Measurements from ENCODE around the gene OOSP1.
"Not testable (repeated sequence)": the region's sequence is repeated elsewhere in the genome, so short reads cannot be mapped to it uniquely, and the experiment has no call there.

The OOSP1 gene

DNA sequence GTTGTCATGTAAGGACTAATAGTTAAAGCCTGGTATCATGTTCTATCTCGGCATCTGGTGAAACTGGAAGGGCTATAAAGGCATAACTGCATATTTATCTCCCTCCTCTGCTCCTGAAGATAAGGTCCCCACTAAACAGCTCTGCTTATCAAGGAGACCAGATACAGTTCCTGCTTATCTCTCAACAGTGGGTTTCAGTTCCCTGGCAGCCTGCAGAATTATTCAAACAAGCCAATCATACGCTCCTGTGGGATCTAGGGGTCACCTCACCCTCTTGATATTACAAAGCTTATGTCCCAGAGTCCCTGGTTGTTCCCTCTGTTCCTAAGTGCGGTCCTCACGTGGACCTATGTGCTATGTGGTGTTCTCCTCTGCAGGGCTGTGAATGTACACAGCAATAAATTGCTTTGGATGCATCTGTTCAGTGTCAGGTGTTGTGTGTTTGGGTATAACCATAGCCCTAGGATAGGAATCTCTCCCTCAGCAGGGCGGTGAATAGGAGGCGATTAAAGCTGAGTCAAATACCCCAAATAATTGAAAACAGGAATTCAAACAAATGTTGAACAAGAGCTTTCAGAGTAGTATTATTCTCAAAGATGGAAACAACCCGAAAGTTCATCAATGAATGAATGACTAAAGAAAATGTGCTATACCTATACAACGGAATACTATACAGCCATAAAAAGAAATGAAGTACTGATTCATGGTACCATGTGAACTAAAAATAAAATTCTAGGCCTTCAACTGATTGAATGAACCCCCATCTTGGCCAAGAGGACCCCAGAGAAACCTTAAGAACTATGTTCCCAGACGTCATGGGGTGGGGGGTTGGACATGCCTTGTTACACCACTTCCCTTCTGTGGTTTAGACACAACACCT is 22.5 kb downstream of the OOSP1 start:
- no peak for DNase-seq (ENCODE audit: low read depth in 3 of 3)

DNA sequence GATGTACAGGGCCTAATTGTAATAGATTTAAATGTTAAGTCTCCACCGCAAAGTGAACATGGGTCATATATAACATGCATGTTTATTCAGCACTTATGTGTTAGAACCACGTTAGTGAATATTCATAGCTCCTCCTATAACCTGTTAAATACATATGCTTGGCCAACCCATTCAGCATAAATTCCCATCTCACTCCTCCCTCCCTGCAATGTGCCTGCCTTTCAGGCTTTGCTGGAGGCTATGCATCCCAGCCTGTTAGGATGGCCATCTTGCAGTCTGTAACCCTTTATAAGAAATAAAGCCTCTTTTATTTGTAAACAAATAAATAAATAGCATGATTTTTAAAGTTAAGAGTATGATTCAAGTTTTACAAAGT is 23.9 kb downstream of the OOSP1 start:
- DNase-seq (ENCODE audit: low read depth in 3 of 3), result no peak

DNA sequence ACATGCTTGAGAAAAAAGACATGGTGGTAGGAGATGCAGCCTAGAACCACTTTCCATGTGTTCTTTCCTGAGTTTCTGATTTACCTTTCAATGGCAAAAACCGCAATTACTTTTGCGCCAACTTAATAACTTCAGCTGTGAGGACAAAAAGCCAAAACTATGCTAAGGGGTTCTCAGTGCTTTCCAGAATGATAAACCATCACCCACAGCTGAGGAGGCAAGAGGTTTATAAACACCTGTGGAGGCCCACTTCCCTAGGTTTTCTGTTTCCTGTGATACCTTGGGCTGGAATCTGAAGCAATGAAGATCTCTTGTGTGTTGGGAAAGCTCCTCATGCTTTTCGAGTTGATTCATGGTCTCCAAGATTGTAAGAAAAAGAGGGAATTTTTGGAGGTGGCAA is 25.5 kb downstream of the OOSP1 start, which contains the start of gene OOSP4A:
Gene OOSP4A, plus strand, starts transcription at position 301 of the 400 bp plus-strand sequence. Its CDS starts 0 bp downstream, at position 301.
- DNase-seq (ENCODE audit: low read depth in 3 of 3), result no peak

DNA sequence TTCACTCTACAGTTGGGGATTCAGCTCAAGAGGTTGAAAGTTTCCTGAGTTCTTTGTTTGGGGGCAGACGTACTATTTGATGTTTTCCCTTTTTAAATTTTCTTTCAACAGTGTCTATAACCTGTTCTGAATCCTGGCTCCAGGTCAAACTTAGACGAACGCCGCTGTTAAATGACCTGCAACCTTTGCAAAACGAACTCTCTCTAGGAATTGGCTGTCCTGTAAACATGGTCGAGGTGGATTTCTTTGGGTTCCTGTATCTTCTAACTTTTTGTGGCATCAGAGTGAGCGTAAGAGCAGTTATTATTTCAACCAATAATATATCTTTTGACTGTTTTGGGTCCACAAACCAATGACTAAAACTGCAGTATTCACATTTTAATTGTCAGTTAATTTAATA is 27.2 kb downstream of the OOSP1 start:
- DNase-seq (ENCODE audit: low read depth in 3 of 3), result no peak

DNA sequence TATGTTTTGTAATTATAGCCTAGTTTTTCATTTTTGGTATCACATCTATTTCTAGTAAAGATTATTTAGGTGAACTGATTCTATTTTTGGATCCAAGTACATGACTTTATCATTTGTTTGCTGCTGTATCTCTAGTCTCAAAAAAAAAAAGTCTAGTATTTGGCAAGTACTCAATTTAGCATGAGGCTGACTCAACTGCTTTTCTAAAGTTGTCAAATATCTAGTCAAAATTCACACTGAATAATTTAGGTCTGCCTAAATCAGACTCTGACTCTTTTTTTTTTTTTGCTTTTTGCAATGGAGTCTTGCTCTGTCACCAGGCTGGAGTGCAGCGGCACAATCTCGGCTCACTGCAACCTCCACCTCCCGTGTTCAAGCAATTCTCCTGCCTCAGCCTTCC is 28.0 kb downstream of the OOSP1 start:
- no peak for DNase-seq (ENCODE audit: low read depth in 3 of 3)

DNA sequence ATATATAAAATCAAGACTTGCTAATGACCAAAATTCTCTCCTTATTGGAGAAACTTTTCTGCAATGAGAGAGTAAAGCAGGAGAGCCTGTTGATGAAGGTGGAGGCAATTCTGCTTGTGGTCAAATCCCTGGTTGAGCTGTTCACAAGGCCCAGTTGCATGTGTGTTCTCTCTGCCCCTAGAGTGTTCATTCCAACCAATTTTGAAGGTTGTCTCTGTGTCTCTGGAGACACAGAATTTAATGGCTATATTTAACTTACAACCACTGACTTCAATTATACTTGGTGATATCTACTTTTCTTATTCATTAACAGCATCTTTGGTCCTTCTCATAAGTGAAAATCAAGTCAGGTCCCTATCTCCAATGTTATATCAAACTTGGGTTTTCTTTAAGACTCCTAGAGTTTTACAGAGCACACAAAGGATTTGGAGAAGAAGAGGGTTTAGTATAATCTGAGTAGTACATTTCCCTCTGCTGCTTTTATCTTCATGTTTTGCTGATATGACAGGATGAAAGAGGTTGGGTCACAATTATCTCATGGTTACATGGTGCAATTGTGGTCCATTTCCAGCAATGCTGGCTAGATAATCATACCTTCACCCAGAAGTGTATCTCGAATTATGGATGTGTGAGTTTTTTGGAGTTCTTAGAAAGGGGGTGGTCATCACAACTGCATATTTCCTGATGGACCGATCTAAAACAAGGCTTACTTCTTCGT is 29.6 kb downstream of the OOSP1 start:
- no peak for DNase-seq (ENCODE audit: low read depth in 3 of 3)

DNA sequence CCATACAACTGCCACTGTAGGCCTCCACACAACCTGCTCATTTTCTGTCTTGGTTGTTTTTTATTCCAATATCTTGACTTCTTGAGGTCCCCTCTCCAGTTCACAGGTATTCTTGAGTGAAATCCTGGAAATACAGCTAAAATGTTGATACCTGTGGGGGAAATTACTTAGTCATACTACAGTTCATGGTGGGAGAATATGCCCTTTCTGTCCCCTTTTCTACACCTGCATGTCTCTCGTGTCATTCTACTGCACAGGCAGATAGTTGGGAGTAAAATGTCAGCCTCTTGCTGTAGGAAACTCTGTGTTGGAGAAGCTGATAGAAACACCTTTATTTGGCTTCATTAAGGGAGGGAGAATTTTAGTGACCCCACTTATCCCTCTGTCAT is 30.2 kb downstream of the OOSP1 start:
- no peak for DNase-seq (ENCODE audit: low read depth in 3 of 3)

DNA sequence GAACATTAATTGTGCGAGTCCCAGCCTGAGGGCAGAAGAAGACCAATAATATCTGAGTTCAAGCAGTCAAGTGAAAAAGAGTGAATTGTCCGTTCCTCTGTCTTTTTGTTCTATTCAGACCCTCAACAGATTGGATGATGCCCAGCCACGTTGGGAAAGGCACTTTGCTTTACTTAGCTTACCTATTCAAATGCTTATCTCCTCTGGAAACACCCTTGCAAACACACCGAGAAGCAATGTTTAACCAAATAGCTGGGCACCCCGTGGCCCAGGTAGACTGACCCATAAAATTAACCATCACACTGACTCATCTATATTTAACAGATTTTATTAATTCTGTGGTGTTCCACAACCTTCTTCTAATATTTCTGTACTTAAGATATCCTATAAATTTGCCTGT is 34.9 kb downstream of the OOSP1 start:
- DNase-seq (ENCODE audit: low read depth in 3 of 3), result no peak

DNA sequence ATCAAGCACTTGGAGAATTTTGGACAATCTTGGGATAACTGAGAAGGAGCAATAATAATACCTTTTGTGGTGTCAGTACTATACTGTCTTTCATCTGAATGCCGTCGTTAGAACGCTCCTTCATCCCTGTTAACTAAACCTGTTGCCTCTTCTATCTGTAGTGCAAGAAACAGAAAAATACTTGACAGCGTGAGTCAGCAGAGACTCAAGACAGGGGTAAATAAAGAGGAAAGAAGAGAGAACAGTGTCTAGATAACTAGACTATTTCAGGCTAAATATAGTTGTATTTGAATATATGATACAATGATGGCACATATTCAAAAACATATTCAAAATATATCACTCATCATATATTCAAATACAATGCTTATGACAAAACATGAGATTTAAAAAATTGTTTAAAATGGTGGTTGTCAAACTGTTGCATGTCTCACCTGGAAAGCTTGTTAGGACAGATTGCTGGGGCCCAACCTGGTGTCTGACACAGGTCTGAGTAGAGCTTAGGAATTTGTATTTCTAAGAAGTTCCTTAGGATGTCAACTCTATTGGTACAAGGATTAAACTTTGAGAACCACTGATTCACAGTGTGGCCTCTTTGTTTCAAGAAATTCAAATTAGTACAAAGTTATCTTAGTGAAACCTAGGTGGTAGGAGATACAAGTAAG is 43.0 kb downstream of the OOSP1 start:
- no peak for DNase-seq (ENCODE audit: low read depth in 3 of 3)

DNA sequence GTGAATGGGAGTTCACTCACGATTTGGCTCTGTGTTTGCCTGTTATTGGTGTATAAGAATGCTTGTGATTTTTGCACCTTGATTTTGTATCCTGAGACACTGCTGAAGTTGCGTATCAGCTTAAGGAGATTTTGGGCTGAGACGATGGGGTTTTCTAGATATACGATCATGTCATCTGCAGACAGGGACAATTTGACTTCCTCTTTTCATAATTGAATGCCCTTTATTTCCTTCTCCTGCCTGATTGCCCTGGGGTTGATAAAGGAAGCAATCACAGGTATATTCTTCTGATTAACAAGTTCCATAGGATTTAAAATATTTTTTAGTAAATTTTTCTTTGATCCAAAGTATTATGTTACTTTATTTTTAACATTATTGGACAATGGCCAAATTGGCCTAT is 43.8 kb downstream of the OOSP1 start:
- not testable (repeated sequence) for DNase-seq (ENCODE audit: low read depth in 3 of 3)

DNA sequence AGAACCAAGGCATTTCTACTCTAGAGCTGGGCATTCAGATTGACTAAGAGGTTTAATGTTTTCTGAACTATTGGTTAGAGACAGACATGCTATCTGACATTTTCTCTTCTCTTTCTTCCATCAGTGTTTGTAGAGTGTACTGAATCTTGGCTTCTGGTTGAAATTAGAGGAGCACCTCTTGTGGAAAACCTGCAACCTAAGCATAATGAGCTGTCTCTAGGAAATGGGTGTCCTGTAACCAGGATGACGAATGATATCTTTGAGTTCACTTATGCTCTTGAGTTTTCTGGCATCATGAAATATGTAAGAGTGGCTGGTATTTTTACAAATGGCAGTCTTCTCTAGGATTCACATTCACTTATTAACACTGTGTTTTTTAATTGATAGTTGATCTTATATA is 45.0 kb downstream of the OOSP1 start:
- DNase-seq (ENCODE audit: low read depth in 3 of 3), result no peak

DNA sequence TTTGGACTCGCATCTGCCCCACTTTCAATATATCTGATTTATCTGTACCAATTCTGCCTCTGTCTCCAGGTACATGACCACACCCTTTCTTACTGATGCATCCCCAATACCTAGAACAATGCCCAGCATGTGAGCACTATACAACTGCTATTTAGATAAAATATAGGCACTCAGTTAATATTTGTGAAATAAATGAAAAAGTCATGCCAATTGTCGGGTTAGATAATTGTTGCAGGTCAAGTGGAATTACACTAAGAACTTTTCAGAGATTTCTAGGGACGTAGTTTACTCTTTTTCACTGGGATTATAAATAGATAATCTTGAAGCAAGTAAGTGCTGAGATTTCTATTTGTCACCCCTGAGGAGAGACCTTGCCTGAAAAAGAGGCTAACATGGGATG is 46.1 kb downstream of the OOSP1 start:
- no peak for DNase-seq (ENCODE audit: low read depth in 3 of 3)

DNA sequence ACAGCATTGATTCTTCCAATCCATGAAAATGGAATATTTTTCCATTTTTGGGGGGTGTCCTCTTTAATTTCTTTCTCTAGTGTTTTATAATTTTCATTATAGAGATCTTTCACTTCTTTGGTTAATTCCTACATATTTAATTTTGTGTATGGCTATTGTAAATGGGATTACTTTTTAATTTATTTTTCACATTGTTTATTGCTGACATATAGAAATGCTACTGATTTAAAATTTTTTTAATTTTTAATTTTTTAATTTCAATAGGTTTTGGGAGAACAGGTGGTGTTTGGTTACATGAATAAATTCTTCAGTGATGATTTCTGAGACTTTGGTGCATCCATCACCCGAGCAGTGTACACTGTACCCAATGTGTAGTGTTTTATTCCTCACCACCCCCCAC is 52.2 kb downstream of the OOSP1 start:
- DNase-seq (ENCODE audit: low read depth in 3 of 3), result no peak

DNA sequence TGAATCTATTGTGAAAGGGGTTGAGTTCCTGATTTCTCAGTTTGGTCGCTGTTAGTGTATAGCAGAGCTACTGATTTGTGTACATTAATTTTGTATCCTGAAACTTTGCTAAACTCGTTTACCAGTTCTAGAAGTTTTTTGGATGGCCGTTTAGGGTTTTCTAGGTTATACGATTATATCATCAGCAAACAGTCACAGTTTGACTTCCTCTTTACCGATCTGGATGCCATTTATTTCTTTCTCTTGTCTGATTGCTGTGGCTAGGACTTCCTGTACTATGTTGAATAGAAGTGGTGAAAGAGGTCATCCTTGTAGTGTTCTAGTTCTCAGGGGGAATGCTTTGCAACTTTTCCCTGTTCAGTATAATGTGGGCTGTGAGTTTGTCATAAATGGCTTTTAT is 54.2 kb downstream of the OOSP1 start:
- no peak for DNase-seq (ENCODE audit: low read depth in 3 of 3)

DNA sequence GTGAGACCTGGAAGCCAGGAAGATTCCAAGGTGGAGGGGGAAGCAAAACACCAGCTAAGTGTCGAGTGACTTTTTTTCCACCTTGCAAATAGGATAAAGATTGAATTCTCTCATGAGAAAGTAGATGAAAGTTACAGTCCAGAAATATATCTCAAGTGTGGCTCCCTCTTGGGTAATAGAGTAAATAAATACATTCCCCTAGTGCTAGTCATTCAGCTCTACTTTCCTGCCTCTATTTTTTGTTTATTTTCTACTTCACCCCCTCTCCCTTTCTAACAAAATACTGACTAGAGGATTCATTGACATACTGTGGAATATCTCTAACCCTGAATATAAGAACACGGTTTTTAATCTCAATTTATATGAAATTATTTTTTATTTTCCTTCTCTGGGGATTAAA is 59.6 kb downstream of the OOSP1 start:
- DNase-seq (ENCODE audit: low read depth in 3 of 3), result no peak

DNA sequence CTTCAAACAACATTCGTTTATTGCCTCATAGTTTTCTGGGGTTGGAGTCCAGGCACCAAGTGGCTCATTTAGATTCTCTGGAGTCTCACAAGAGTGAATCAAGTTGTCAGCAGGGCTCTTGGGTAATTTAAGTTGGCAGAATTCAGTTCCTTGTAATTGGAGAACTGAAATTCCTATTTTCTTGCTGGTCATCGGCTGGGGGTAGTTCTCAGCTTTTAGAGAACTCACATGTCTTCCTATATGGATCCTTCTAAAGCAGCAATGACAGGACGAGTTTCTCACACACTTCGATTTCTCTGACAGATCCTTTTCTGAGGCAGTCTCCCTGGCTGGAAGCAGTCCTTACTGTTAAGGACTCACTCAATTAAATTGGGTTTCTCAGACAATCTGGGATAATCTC is 61.5 kb downstream of the OOSP1 start:
- DNase-seq (ENCODE audit: low read depth in 3 of 3), result no peak

DNA sequence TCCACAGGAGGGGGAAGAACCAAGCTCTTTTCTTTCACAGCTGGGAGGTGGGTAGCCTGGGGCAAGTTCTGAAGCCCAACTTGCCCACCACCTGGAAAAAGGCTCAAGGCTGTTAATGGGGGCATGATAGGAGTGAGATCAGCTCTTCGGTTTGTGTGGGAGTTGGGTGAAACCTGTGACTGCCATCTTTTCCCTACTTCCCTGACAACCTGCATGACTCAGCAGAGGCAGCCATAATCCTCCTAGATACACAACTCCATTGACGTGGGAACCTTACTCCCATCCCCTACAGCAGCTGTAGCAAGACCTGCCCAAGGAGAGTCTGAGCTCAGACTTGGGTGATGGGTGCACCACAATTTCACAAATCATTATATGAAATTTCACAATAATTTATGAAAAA is 65.5 kb downstream of the OOSP1 start:
- no peak for DNase-seq (ENCODE audit: low read depth in 3 of 3)

DNA sequence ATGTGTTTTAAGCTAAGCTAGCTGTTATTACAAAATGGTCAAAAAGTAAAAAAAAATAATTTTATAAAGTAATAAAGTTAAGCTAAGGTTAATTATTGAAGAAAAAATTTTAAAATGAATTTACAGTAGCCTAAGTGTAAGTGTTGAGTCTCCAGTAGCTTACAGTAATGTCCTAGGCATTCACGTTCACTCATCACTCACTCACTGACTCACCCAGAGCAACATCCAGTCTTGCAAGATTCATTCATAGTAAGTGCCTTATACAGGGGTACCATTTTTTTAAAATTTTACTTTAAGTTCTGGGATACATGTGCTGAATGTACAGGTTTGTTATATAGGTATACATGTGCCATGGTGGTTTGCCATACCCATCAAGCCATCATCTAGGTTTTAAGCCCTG is 67.1 kb downstream of the OOSP1 start:
- no peak for DNase-seq (ENCODE audit: low read depth in 3 of 3)

Data from stimulated activated CD4-positive, alpha-beta T cell treated with anti-CD3 and anti-CD28 coated beads, TNF-alpha, amount 100 ng/mL, for 4 hours (primary cell).